H1 (cell line): Measurements from ENCODE around the gene POLR2L. TPM values are rescaled to one million over a fixed set of nuclear protein-coding genes. Genes with fewer than 3 reads are reported as not detected.

Experiments
- CTCF ChIA-PET: fragments of 300-600 bp; sonication (Branson Sonifier 250); formaldehyde crosslinking; loops from one replicate; lab custom pipeline; 2021; ENCODE audit not compliant: partially characterized antibody; lab: Charles Lee
- POLR2A ChIA-PET: fragments of 300-600 bp; sonication (Branson Sonifier 250); formaldehyde crosslinking; loops from one replicate; lab custom pipeline; 2021; ENCODE audit warnings: inconsistent platforms; ENCODE audit not compliant: partially characterized antibody; lab: Charles Lee
- DNase-seq, 2 experiments: peaks; one replicate each; pipeline versions ENCODE4 v3.0.0 to v3.0.0-alpha.2; 2010 to 2022; ENCODE audit warnings: low spot score in 2 of 2, low read depth in 1 of 2, mixed read lengths in 1 of 2
- FAIRE-seq: peaks from 2 replicates; lab custom pipeline; 2011; peaks lifted over from hg19 to GRCh38; lab: Jason Lieb, UNC
- H2AFZ ChIP-seq: 2 replicates; pipeline ENCODE4 v1.8.1; 2012; ENCODE audit warnings: low read length, inconsistent platforms
- H2AK5ac ChIP-seq: 2 replicates; pipeline ENCODE4 v1.6.1; 2013; ENCODE audit warnings: low read depth, low read length
- H2BK120ac ChIP-seq: replicated peaks from 2 replicates; pipeline ENCODE3; 2013; ENCODE audit warnings: low read depth, low read length, inconsistent platforms
- H2BK12ac ChIP-seq: 2 replicates; pipeline ENCODE4 v1.6.1; 2013; ENCODE audit warnings: low read depth, low read length
- H2BK15ac ChIP-seq: 2 replicates; pipeline ENCODE4 v1.6.1; 2013; ENCODE audit warnings: low read length
- H2BK20ac ChIP-seq: 2 replicates; pipeline ENCODE4 v1.6.1; 2013; ENCODE audit warnings: low read length
- H2BK5ac ChIP-seq: 2 replicates; pipeline ENCODE4 v1.6.1; 2013; ENCODE audit warnings: low read depth, low read length
- H3K14ac ChIP-seq: 2 replicates; pipeline ENCODE4 v1.6.1; 2013; ENCODE audit warnings: inconsistent platforms; ENCODE audit not compliant: insufficient read length
- H3K18ac ChIP-seq: 2 replicates; pipeline ENCODE4 v1.6.1; 2013; ENCODE audit warnings: low read length; ENCODE audit errors: extremely low read depth
- H3K23ac ChIP-seq: 2 replicates; pipeline ENCODE4 v1.6.1; 2013; ENCODE audit warnings: inconsistent platforms; ENCODE audit not compliant: insufficient read length
- H3K23me2 ChIP-seq: 2 replicates; pipeline ENCODE4 v1.6.1; 2013; ENCODE audit warnings: low read depth, low read length
- H3K27ac ChIP-seq: 2 replicates; pipeline ENCODE4 v1.6.1; 2011; ENCODE audit warnings: low read depth, low read length, inconsistent platforms
- H3K27me3 ChIP-seq, 4 experiments: replicated peaks in 1 of 4; 1 replicate in 1 of 4; 2 replicates in 3 of 4; pipeline versions ENCODE4 v1.6.1 to v1.8.1; 2011 to 2013; ENCODE audit warnings: low read length in 3 of 4, mild to moderate bottlenecking in 3 of 4, inconsistent platforms in 2 of 4, mixed read lengths in 2 of 4, moderate library complexity in 1 of 4; ENCODE audit not compliant: control insufficient read depth in 3 of 4, insufficient read depth in 3 of 4; ENCODE audit errors: extremely low read depth in 1 of 4
- H3K36me3 ChIP-seq, 4 experiments: 2 replicates each; pipeline versions ENCODE4 v1.6.1 to v1.8.1; 2011 to 2013; ENCODE audit warnings: mild to moderate bottlenecking in 4 of 4, low read length in 3 of 4, moderate library complexity in 2 of 4, control low read depth in 1 of 4, inconsistent platforms in 1 of 4; ENCODE audit not compliant: insufficient read depth in 4 of 4, control insufficient read depth in 2 of 4
- H3K4ac ChIP-seq: replicated peaks from 2 replicates; pipeline ENCODE3; 2013; ENCODE audit warnings: low read length, low read depth, mixed read lengths, inconsistent platforms; ENCODE audit not compliant: insufficient read length
- H3K4me1 ChIP-seq, 4 experiments: replicated peaks in 1 of 4; 1 replicate in 1 of 4; 2 replicates in 3 of 4; pipeline versions ENCODE4 v1.6.1 to v1.8.1; 2011 to 2013; ENCODE audit warnings: low read length in 3 of 4, inconsistent platforms in 2 of 4, mixed read lengths in 1 of 4; ENCODE audit not compliant: insufficient read depth in 4 of 4, control insufficient read depth in 3 of 4
- H3K4me2 ChIP-seq, 2 experiments: 2 replicates each; pipeline versions ENCODE4 v1.6.1 to v1.8.1; 2011 to 2013; ENCODE audit warnings: low read depth in 2 of 2, low read length in 2 of 2, control low read depth in 1 of 2, inconsistent platforms in 1 of 2, mild to moderate bottlenecking in 1 of 2; ENCODE audit not compliant: insufficient read depth in 1 of 2
- H3K4me3 ChIP-seq, 4 experiments: fragments of 200-600, 300-600 bp in 1 of 4; sonication (generic), shearing (Covaris generic), sonication (Bioruptor Twin) in 1 of 4; 2 replicates each; pipeline versions ENCODE4 v1.5.1 to v1.8.1; 2011 to 2016; ENCODE audit warnings: low read length in 4 of 4, low read depth in 3 of 4, control low read depth in 2 of 4, inconsistent platforms in 2 of 4, mild to moderate bottlenecking in 2 of 4, mixed read lengths in 1 of 4, moderate library complexity in 1 of 4; ENCODE audit not compliant: insufficient read depth in 2 of 4; ENCODE audit errors: extremely low read depth in 1 of 4
- H3K56ac ChIP-seq: replicated peaks from 2 replicates; pipeline ENCODE3; 2013; ENCODE audit warnings: low read depth, mild to moderate bottlenecking, mixed read lengths, low read length, inconsistent platforms; ENCODE audit not compliant: insufficient read length
- H3K79me1 ChIP-seq: 2 replicates; pipeline ENCODE4 v1.6.1; 2013; ENCODE audit warnings: low read depth, low read length, control low read depth
- H3K79me2 ChIP-seq, 2 experiments: 2 replicates each; pipeline versions ENCODE4 v1.6.1 to v1.8.1; 2012 to 2013; ENCODE audit warnings: low read length in 2 of 2, mild to moderate bottlenecking in 2 of 2, inconsistent platforms in 1 of 2; ENCODE audit not compliant: insufficient read depth in 2 of 2, control insufficient read depth in 1 of 2
- H3K9ac ChIP-seq, 4 experiments: replicated peaks in 1 of 4; 1 replicate in 1 of 4; 2 replicates in 3 of 4; pipeline versions ENCODE4 v1.6.1 to v1.8.1; 2011 to 2013; ENCODE audit warnings: low read depth in 3 of 4, low read length in 3 of 4, control low read depth in 2 of 4, mild to moderate bottlenecking in 2 of 4, moderate library complexity in 2 of 4, inconsistent platforms in 1 of 4; ENCODE audit errors: extremely low read depth in 1 of 4
- H3K9me3 ChIP-seq, 2 experiments: 2 replicates each; pipeline versions ENCODE4 v1.6.1 to v1.8.1; 2012 to 2013; ENCODE audit warnings: mild to moderate bottlenecking in 2 of 2, moderate library complexity in 2 of 2, control low read depth in 1 of 2, inconsistent platforms in 1 of 2, low read depth in 1 of 2, low read length in 1 of 2, mixed read lengths in 1 of 2; ENCODE audit not compliant: insufficient read depth in 2 of 2
- H4K20me1 ChIP-seq, 2 experiments: replicated peaks in 1 of 2; 2 replicates each; pipeline versions ENCODE3 to v1.8.1; 2011 to 2013; ENCODE audit warnings: inconsistent platforms in 2 of 2, low read length in 2 of 2, mild to moderate bottlenecking in 1 of 2; ENCODE audit not compliant: insufficient read depth in 2 of 2, control insufficient read depth in 1 of 2
- H4K5ac ChIP-seq: 2 replicates; pipeline ENCODE4 v1.6.1; 2013; ENCODE audit warnings: low read length, low read depth, mixed read lengths, inconsistent platforms; ENCODE audit not compliant: insufficient read length
- H4K8ac ChIP-seq: 2 replicates; pipeline ENCODE4 v1.8.0; 2013; ENCODE audit warnings: mild to moderate bottlenecking, moderate library complexity, low read length, inconsistent platforms; ENCODE audit not compliant: insufficient read depth; ENCODE audit errors: extremely low read depth
- H4K91ac ChIP-seq: replicated peaks from 2 replicates; pipeline ENCODE3; 2013; ENCODE audit warnings: low read length, mixed read lengths, inconsistent platforms; ENCODE audit not compliant: insufficient read length
- CEBPB ChIP-seq: IDR thresholded peaks from 2 replicates; pipeline ENCODE4 v1.6.1; 2012; ENCODE audit warnings: low read depth, low read length
- MAX ChIP-seq: IDR thresholded peaks from 2 replicates; pipeline ENCODE4 v1.6.1; 2012; ENCODE audit warnings: inconsistent platforms
- RAD21 ChIP-seq, 2 experiments: IDR thresholded peaks in 1 of 2; conservative IDR thresholded peaks in 1 of 2; 2 replicates each; pipeline ENCODE4 v1.6.1; 2011; ENCODE audit warnings: low read depth in 2 of 2, low read length in 2 of 2, improper control_type of control experiment in 1 of 2, inconsistent platforms in 1 of 2, mild to moderate bottlenecking in 1 of 2, moderate library complexity in 1 of 2
- RBBP5 ChIP-seq: IDR thresholded peaks from 2 replicates; pipeline ENCODE4 v1.7.1; 2012; ENCODE audit warnings: low read depth, mild to moderate bottlenecking, inconsistent platforms, low read length, moderate library complexity, borderline replicate concordance
- SIX5 ChIP-seq: IDR thresholded peaks from 2 replicates; pipeline ENCODE4 v1.6.1; 2011; ENCODE audit warnings: mild to moderate bottlenecking, low read depth, low read length
- SP2 ChIP-seq: IDR thresholded peaks from 2 replicates; pipeline ENCODE4 v1.6.1; 2012; ENCODE audit warnings: mild to moderate bottlenecking, low read length, inconsistent platforms
- SP4 ChIP-seq: IDR thresholded peaks from 2 replicates; pipeline ENCODE4 v1.6.1; 2012; ENCODE audit warnings: low read length, inconsistent platforms
- TAF7 ChIP-seq: optimal IDR thresholded peaks from 2 replicates; pipeline ENCODE3; 2011; ENCODE audit warnings: low read depth, mild to moderate bottlenecking, inconsistent platforms, low read length, moderate library complexity, borderline replicate concordance
- WGBS, 2 experiments: shearing (Covaris generic) in 1 of 2; methylation state at CpG; one replicate each; pipeline versions ENCODE4 v1.1.6 to v1.1.7; 2013 to 2015; ENCODE audit warnings: low lambda C conversion rate in 2 of 2, mixed read lengths in 2 of 2, inconsistent platforms in 1 of 2, low coverage in 1 of 2, missing lambda C conversion rate in 1 of 2; ENCODE audit not compliant: insufficient replicate concordance in 2 of 2, insufficient coverage in 1 of 2, insufficient read length in 1 of 2; ENCODE audit errors: extremely low coverage in 1 of 2, missing lambda C conversion rate in 1 of 2; 5-methylcytosine and 5-hydroxymethylcytosine counted together
- polyA plus RNA-seq, 7 experiments: library from polyadenylated mRNA; depleted of rRNA in 3 of 7; stranded (reverse) in 5 of 7; unstranded in 2 of 7; fragments of >200 nt in 5 of 7; fragments of 200-250 nt in 2 of 7; gene quantifications; 1 replicate in 5 of 7; 2 replicates in 1 of 7; 4 replicates in 1 of 7; pipeline versions ENCODE4 v1.2.1 to v1.2.3, GENCODE V29; 2011 to 2013; ENCODE audit warnings: missing spikeins in 2 of 7, mixed read lengths in 2 of 7
- total RNA-seq: library from RNA; stranded (reverse); fragmentation: NEBNext Ultra II Directional; extraction: Animal tissue kit (Norgen Biotek cat#: 25700); gene quantifications from 2 replicates; pipeline ENCODE4 v1.2.1, GENCODE V29; 2021

POLR2L gene
- total and polyA plus RNA-seq, 2 of the 8 experiments (the other 6 are each of a cell fraction or from before 2014, with no cell fraction given), result 140 to 151 TPM

- Histone ChIP-seq H3K14ac (no peak overlapping the region), H3K9me3 (no peaks in the 10 kb centered on the region), H3K9ac (no peak overlapping the region), H2BK120ac (no peak overlapping the region), H2BK12ac (no peak overlapping the region), H3K18ac (no peak overlapping the region; the same call in 1 of the 2 replicates), H3K23me2 (peaks cover 18% of the 10 kb centered on the region; the same call in 1 of the 2 replicates), H4K5ac (no peak overlapping the region), H2BK5ac (no peak overlapping the region), H3K79me1 (peaks cover 2% of the 10 kb centered on the region), H3K4me1 (peaks cover 0 to 33% (median 23%) of the 10 kb centered on the region in 4 experiments; a peak in 6 of 7 replicates), H3K4me2 (no peak overlapping the region), H4K20me1 (peaks cover 18 to 47% of the 10 kb centered on the region in 2 experiments), H3K79me2 (no peaks in the 10 kb centered on the region; a peak in 1 of 4 replicates), H4K8ac (no peak overlapping the region; the same call in 1 of the 2 replicates), H3K27ac (no peak overlapping the region), H3K27me3 (peaks cover 0 to 2% (median under 1%) of the 10 kb centered on the region in 4 experiments; a peak in 3 of 7 replicates), H4K91ac (no peak overlapping the region), H3K56ac (no peak overlapping the region), H2AK5ac (no peak overlapping the region), H2AFZ (no peak overlapping the region), H3K4me3 (no peak overlapping the region), H3K36me3 (no peaks in the 10 kb centered on the region), H2BK20ac (no peak overlapping the region), H3K23ac (no peak overlapping the region), H2BK15ac (no peak overlapping the region), H3K4ac (no peak overlapping the region)
- FAIRE-seq (no peak), DNase-seq (no peak)
- TF ChIP-seq SP4 (no peak), MAX (no peak), TAF7 (no peak), SIX5 (no peak), SP2 (no peak), CEBPB (no peak), RAD21 (IDR thresholded peaks at IDR 0.05 in 1 of 2, conservative IDR thresholded peaks at IDR 0.05 in 1 of 2; ENCODE audit: low read depth in 2 of 2, low read length in 2 of 2) (no peak), RBBP5 (no peak)
- ChIA-PET POLR2A (interaction anchor here (1.0 to 13.8 kb wide), 4 partner anchors 11 to 20 kb away, joined by 4 to 234 read pairs (median 11); partner anchors contain the start of genes CD151, POLR2L and TSPAN4), CTCF (interaction anchor here (0.6 to 10.5 kb wide), 6 partner anchors 7 to 131 kb away, joined by 3 to 74 read pairs (median 4); partner anchors contain the start of gene TSPAN4)
- WGBS, 2 experiments, result 89% methylated on average over 11 of the region's 15 CpGs; no CpG with 5 or more reads in 1 of the 2 experiments
These were observed 10.4 kb upstream of the POLR2L start for GRCh38 chr11:852762-853161.
